GM18508 (cell line): ENCODE results near the gene HOXD3.

Source experiments
- ATAC-seq: cut with Tn5 transposase; IDR thresholded peaks from one replicate; pipeline ENCODE4 v1.9.1; 2021; ENCODE audit warnings: moderate number of reproducible peaks; ENCODE audit not compliant: insufficient read depth, unreplicated experiment

HOXD3 gene

GRCh38 chr2:176121190-176122051 is 35.7 kb upstream of the HOXD3 start:
- ATAC-seq: no peak

GRCh38 chr2:176122052-176122682 is 34.9 kb upstream of the HOXD3 start:
- no peak for ATAC-seq

- ATAC-seq: no peak
These were observed 34.3 kb upstream of the HOXD3 start, which contains the start of gene HOXD9 for GRCh38 chr2:176122683-176123410. Gene HOXD9, plus strand, starts transcription at chr2:176122719. Its CDS starts 50 bp downstream, at chr2:176122769.

- no peak for ATAC-seq
These were observed 33.5 kb upstream of the HOXD3 start for GRCh38 chr2:176123411-176124109.

- ATAC-seq: no peak
These were observed 32.8 kb upstream of the HOXD3 start for GRCh38 chr2:176124110-176124946.

- ATAC-seq: no peak
These were observed 31.9 kb upstream of the HOXD3 start for GRCh38 chr2:176124947-176125771.

- no peak for ATAC-seq
These were observed 31.4 kb upstream of the HOXD3 start for GRCh38 chr2:176125772-176126054.

GRCh38 chr2:176126929-176127773 is 30.0 kb upstream of the HOXD3 start:
- no peak for ATAC-seq

GRCh38 chr2:176127774-176128072 is 29.4 kb upstream of the HOXD3 start:
- no peak for ATAC-seq

- ATAC-seq: no peak
These were observed 28.7 kb upstream of the HOXD3 start for GRCh38 chr2:176128172-176128981.

GRCh38 chr2:176128982-176129796 is 27.9 kb upstream of the HOXD3 start, which contains the start of gene HOXD8:
Gene HOXD8, plus strand, starts transcription at chr2:176129705. Its CDS starts 662 bp downstream, at chr2:176130367.
- no peak for ATAC-seq

GRCh38 chr2:176129813-176130146 is 27.3 kb upstream of the HOXD3 start:
- ATAC-seq: no peak

- ATAC-seq: no peak
These were observed 26.8 kb upstream of the HOXD3 start for GRCh38 chr2:176130147-176130956.

GRCh38 chr2:176130957-176131847 is 25.9 kb upstream of the HOXD3 start:
- no peak for ATAC-seq

- no peak for ATAC-seq
These were observed 25.3 kb upstream of the HOXD3 start for GRCh38 chr2:176131848-176132158.
